ENCODE results near the gene TCF4.

The TCF4 gene

GRCh38 chr18:55264108-55264507, 323.9 kb downstream of the TCF4 start:
- TF ChIP-seq CTCF (IDR thresholded peaks at IDR 0.05; ENCODE audit: borderline replicate concordance, insufficient read depth, low read depth, low read length) = no peak
- H3K4me3 ChIP-seq (ENCODE audit: low read depth, low read length) = no peak overlapping the region

GRCh38 chr18:55262021-55262560, 325.9 kb downstream of the TCF4 start:
- no peak for TF ChIP-seq CTCF (IDR thresholded peaks at IDR 0.05; ENCODE audit: borderline replicate concordance, insufficient read depth, low read depth, low read length)
- H3K4me3 ChIP-seq (ENCODE audit: low read depth, low read length) = no peak overlapping the region

GRCh38 chr18:55261253-55261652, 326.7 kb downstream of the TCF4 start:
- TF ChIP-seq CTCF (IDR thresholded peaks at IDR 0.05; ENCODE audit: borderline replicate concordance, insufficient read depth, low read depth, low read length) = no peak
- no peak overlapping the region for H3K4me3 ChIP-seq (ENCODE audit: low read depth, low read length)

- H3K4me3 ChIP-seq (ENCODE audit: low read depth, low read length) = no peak overlapping the region
- no peak for TF ChIP-seq CTCF (IDR thresholded peaks at IDR 0.05; ENCODE audit: borderline replicate concordance, insufficient read depth, low read depth, low read length)
These were observed 329.9 kb downstream of the TCF4 start for GRCh38 chr18:55258088-55258487.

- TF ChIP-seq CTCF (IDR thresholded peaks at IDR 0.05; ENCODE audit: borderline replicate concordance, insufficient read depth, low read depth, low read length) = no peak
- H3K4me3 ChIP-seq (ENCODE audit: low read depth, low read length) = no peak overlapping the region
These were observed 331.1 kb downstream of the TCF4 start for GRCh38 chr18:55256929-55257289.

- TF ChIP-seq CTCF (IDR thresholded peaks at IDR 0.05; ENCODE audit: borderline replicate concordance, insufficient read depth, low read depth, low read length) = no peak
- H3K4me3 ChIP-seq (ENCODE audit: low read depth, low read length) = no peak overlapping the region
These were observed 331.6 kb downstream of the TCF4 start for GRCh38 chr18:55256226-55256928.

GRCh38 chr18:55253814-55254213, 334.2 kb downstream of the TCF4 start:
- no peak overlapping the region for H3K4me3 ChIP-seq (ENCODE audit: low read depth, low read length)
- TF ChIP-seq CTCF (IDR thresholded peaks at IDR 0.05; ENCODE audit: borderline replicate concordance, insufficient read depth, low read depth, low read length) = no peak
